ENCODE measurements around the gene VAC14.

DNA sequence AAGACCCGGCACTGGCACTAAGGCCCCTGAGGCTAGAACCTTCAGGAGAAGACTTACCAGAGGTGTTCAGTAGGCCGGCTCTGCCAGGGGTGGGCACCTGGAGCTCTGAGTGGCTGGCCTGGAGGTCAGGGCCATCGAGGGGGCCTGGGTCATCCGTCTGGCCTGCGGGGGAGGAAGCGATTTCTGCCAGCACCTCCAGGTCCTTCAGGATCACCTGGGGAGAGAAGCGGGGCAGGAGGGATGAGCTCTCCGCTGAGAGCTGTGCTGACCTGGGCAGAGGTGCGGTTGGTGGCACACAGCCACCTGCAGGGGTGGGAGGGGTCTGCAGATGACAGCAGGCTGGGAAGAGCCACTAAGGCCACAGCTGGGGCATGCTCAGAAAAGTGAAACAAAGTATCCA, 56.6 kb downstream of the VAC14 start:
- TF ChIP-seq SUZ12 (IDR thresholded peaks at IDR 0.05; ENCODE audit: extremely low read depth, insufficient read depth, insufficient read length) (no peak), YY1 (IDR thresholded peaks at IDR 0.05; ENCODE audit: insufficient read depth, insufficient read length) (no peak), ZNF274 (IDR thresholded peaks at IDR 0.05; ENCODE audit: low read depth, low read length) (no peak)
